Measurements from ENCODE around the gene UBE4A. TPM values are rescaled to one million over a fixed set of nuclear protein-coding genes. Genes with fewer than 3 reads are reported as not detected.

Gene UBE4A
- total and polyA plus RNA-seq, 2 experiments from 2014 or later, result 11.8 to 42.2 TPM

DNA sequence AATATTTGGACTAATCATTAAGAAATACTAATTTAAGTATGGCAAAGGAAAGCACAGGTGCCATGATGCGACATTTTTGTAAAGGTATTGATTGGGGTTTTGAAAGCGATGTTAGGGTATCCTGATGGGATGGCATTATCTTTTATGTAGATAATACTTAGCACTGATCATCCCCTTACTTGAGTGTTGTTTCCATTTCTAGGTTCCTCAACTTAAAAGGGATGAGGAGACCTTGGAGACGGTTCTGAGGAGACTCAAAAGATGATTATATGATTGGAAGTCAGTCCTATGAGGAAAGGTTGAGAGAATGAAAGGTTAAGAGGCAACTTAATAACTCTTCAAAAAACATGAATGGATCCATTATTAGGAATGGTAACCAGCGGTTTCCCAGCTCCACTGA is 88.0 kb downstream of the UBE4A start (continued):
- TF ChIP-seq NANOG (IDR thresholded peaks at IDR 0.05; ENCODE audit: borderline replicate concordance), result no peak
- TF ChIP-seq CREB1 (CRISPR knock-in tag; IDR thresholded peaks at IDR 0.05; ENCODE audit: low read depth), result no peak
- no peak for TF ChIP-seq JUNB (IDR thresholded peaks at IDR 0.05; ENCODE audit: unreplicated experiment)
- no peak for TF ChIP-seq EZH2 (IDR thresholded peaks at IDR 0.05; ENCODE audit: low read depth, unreplicated experiment)
- TF ChIP-seq ZNF462 (CRISPR knock-in tag; IDR thresholded peaks at IDR 0.05), result no peak
- TF ChIP-seq ZNF114 (CRISPR knock-in tag; IDR thresholded peaks at IDR 0.05), result no peak

DNA sequence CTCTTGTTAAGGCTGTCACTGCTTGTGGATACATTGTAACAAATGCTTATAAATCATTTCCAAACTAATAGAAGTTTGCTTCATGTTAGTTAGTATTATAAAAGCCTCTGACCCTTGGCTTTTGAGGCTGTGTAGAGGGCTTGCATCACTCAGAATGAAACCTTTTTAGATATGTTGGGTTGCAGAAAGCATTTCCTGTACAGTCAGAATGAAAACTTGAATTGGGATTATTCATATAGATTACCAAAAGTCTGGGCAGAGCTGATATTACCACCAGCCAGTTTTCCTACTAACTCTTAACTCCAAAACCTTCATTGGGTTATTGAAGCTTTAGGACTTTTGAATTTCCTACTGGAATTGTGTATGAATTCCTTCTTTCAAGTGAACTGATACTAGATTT is 88.9 kb downstream of the UBE4A start:
- H3K4me2 ChIP-seq, result no peak overlapping the region
- no peak overlapping the region for H2AFZ ChIP-seq
- no peak overlapping the region for H3K27ac ChIP-seq (ENCODE audit: low read depth)
- no peaks in the 10 kb centered on the region for H3F3A ChIP-seq (replicated peaks; ENCODE audit: low read depth)
- DNase-seq (ENCODE audit: low spot score) (no peak), ATAC-seq (no peak)
- Mint-ChIP-seq H3K27me3 (ENCODE audit: insufficient read depth, low read depth, poor library complexity) (peaks cover 3% of the 10 kb centered on the region), H3K36me3 (ENCODE audit: low read depth) (peaks cover 4% of the 10 kb centered on the region), H3K9me3 (no peaks in the 10 kb centered on the region; the same call in 2 of the 3 replicates), H3K4me1 (peaks cover 10% of the 10 kb centered on the region), H3K27ac (no peak overlapping the region), H3K4me3 (no peak overlapping the region)
- peaks cover 100% of the 10 kb centered on the region for H3K79me2 ChIP-seq (replicated peaks; ENCODE audit: insufficient read depth)
- peaks cover 72% of the 10 kb centered on the region for H4K20me1 ChIP-seq (replicated peaks; ENCODE audit: insufficient read depth)
- H3K9me2 ChIP-seq (ENCODE audit: insufficient read depth), result no peaks in the 10 kb centered on the region
- H3K4me3 ChIP-seq, result no peak overlapping the region
- no peaks in the 10 kb centered on the region for H3K27me3 ChIP-seq (ENCODE audit: insufficient read depth)
- H3K36me3 ChIP-seq (ENCODE audit: insufficient read depth), result no peaks in the 10 kb centered on the region
- no peaks in the 10 kb centered on the region for H3K4me1 ChIP-seq (ENCODE audit: insufficient read depth)
- TF ChIP-seq, protein P1, sequence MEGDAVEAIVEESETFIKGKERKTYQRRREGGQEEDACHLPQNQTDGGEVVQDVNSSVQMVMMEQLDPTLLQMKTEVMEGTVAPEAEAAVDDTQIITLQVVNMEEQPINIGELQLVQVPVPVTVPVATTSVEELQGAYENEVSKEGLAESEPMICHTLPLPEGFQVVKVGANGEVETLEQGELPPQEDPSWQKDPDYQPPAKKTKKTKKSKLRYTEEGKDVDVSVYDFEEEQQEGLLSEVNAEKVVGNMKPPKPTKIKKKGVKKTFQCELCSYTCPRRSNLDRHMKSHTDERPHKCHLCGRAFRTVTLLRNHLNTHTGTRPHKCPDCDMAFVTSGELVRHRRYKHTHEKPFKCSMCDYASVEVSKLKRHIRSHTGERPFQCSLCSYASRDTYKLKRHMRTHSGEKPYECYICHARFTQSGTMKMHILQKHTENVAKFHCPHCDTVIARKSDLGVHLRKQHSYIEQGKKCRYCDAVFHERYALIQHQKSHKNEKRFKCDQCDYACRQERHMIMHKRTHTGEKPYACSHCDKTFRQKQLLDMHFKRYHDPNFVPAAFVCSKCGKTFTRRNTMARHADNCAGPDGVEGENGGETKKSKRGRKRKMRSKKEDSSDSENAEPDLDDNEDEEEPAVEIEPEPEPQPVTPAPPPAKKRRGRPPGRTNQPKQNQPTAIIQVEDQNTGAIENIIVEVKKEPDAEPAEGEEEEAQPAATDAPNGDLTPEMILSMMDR (conservative IDR thresholded peaks at IDR 0.05; ENCODE audit: low read depth in 2 of 2), result no peak
- TF ChIP-seq, protein P2, sequence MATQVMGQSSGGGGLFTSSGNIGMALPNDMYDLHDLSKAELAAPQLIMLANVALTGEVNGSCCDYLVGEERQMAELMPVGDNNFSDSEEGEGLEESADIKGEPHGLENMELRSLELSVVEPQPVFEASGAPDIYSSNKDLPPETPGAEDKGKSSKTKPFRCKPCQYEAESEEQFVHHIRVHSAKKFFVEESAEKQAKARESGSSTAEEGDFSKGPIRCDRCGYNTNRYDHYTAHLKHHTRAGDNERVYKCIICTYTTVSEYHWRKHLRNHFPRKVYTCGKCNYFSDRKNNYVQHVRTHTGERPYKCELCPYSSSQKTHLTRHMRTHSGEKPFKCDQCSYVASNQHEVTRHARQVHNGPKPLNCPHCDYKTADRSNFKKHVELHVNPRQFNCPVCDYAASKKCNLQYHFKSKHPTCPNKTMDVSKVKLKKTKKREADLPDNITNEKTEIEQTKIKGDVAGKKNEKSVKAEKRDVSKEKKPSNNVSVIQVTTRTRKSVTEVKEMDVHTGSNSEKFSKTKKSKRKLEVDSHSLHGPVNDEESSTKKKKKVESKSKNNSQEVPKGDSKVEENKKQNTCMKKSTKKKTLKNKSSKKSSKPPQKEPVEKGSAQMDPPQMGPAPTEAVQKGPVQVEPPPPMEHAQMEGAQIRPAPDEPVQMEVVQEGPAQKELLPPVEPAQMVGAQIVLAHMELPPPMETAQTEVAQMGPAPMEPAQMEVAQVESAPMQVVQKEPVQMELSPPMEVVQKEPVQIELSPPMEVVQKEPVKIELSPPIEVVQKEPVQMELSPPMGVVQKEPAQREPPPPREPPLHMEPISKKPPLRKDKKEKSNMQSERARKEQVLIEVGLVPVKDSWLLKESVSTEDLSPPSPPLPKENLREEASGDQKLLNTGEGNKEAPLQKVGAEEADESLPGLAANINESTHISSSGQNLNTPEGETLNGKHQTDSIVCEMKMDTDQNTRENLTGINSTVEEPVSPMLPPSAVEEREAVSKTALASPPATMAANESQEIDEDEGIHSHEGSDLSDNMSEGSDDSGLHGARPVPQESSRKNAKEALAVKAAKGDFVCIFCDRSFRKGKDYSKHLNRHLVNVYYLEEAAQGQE (IDR thresholded peaks at IDR 0.05; ENCODE audit: unreplicated experiment), result no peak
- TF ChIP-seq STAT1 (IDR thresholded peaks at IDR 0.05; ENCODE audit: unreplicated experiment), result no peak
- TF ChIP-seq EZH2 (IDR thresholded peaks at IDR 0.05; ENCODE audit: low read depth, unreplicated experiment), result no peak
- TF ChIP-seq CREB1 (CRISPR knock-in tag; IDR thresholded peaks at IDR 0.05; ENCODE audit: low read depth), result no peak
- TF ChIP-seq ZNF331 (CRISPR knock-in tag; IDR thresholded peaks at IDR 0.05; ENCODE audit: low read depth), result no peak
- TF ChIP-seq POLR2AphosphoS5 (IDR thresholded peaks at IDR 0.05; ENCODE audit: low read depth), result no peak
